Stimulated activated CD8-positive, alpha-beta memory T cell treated with anti-CD3 and anti-CD28 coated beads, Interleukin-15, amount 100 ng/mL, for 4 hours (primary cell): ENCODE measurements around the gene HMBS.
"Not testable (repeated sequence)": the region's sequence is repeated elsewhere in the genome, so short reads cannot be mapped to it uniquely, and the experiment has no call there.

ENCODE experiments used
- DNase-seq, 2 donors: peaks; one replicate each; pipeline ENCODE4 v3.0.0-alpha.2; 2020; ENCODE audit warnings: low read depth in 2 of 2

Gene HMBS

DNA sequence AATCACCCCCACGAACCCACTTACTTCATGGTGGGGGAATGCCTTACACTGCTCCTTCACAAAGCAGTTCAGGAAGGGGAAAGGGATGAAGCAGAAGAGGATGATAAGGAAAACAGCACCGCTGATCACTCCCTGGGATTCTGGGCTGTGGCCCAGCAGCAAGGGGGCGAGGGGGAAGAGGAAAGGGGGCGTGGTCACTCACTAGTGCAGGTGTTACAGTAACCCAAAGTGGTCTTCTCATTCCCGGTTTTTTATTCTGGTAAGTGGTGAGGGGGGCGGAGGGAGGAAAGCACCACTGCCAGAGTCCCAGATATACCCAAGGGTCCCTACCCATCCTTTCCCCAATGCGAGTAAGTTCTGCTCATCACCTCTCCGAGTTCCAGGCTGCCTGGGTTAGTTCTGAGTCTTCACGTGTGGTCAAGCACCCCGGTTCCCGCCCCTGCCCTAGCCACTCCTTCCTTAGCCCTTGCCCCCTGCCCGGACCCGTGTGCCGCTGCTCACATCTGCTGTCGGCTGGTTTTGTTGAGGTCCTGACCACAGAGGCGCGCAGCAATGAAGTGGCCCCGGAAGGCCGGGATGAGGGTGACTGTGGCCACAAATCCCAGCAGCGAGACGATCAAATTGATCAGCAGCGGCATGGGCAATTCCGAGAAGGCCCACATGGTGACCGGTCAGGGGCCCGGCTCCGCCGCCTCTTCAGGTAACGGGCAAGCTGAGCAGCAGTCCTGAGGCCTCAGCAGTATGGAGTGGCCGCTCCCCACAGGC, 16.5 kb downstream of the HMBS start:
- no peak for DNase-seq

DNA sequence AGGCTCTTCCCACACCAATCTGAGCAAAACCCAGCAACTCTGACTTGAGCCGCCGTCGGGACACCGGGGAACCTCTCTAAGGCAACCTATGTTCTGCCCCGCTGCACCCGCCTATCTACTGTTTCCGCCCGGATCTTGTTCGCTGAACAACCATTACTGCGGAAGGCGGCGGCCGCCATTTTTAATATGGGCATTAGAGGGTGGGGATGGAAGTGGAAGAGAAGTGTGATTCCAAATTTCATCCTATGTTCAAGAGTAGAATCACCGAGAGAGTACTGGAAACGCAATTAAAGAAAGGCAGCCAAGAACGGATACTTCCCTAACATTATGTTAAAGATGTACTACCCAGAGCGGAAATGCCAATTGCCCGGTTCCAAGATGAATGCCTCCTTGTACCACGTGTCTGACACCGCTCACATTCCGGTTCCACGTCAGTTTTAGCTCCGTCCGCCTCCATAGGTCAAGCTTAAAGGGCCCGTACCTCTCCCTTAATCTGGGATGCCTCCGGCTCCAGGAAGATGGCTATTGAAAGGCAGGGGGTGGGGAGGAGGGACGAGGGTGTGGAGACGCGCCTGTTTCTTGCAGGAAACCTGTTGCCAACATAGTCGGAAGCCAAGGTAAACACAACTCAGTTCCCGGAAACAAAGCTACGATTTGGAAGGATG, 17.2 kb downstream of the HMBS start, which contains the start of gene DPAGT1:
DPAGT1 (minus strand) TSS at position 95 of the 665 bp plus-strand sequence. CDS start 198 bp downstream, outside the sequence.
- peak; percentile 69 to 74 for DNase-seq

DNA sequence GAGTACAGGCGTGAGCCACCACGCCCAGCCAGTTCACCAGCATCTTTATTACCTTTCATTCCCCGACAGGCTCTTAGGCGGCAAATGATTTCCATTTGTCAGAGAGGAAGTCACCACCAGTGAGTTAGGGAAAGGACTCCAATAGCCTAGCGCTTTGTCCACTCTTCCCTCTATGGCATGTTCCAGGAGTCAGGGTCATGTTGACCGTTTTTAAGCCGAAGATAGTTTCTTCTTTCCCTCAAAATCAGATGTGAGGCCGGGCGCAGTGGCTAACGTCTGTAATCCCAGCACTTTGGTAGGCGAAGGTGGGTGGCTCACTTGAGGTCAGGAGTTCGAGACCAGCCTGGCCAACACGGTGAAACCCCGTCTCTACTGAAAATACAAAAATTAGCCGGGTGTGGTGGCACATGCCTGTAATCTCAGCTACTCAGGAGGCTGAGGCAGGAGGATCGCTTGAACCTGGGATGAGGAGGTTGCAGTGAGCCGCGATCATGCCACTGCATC, 18.5 kb downstream of the HMBS start:
- not testable (repeated sequence) for DNase-seq

DNA sequence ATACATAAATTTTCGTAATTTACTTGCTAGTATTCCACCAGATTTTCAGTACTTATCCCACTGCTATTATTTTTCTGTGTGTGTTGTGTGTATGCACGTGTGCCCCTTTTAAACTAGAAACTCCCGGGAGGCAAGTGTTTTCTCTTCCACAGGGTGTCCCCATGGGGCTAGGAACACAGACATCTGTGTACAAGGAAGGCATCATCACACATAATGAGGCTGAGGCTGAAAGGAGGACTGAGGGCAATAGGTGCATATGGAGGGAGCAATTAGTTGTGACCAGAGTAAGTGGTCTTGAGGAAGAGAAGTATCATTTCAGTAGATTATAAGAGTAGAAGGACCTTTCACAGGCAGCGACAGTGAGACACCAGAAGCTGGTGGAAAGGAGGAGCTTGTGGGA, 19.1 kb downstream of the HMBS start:
- DNase-seq = no peak

DNA sequence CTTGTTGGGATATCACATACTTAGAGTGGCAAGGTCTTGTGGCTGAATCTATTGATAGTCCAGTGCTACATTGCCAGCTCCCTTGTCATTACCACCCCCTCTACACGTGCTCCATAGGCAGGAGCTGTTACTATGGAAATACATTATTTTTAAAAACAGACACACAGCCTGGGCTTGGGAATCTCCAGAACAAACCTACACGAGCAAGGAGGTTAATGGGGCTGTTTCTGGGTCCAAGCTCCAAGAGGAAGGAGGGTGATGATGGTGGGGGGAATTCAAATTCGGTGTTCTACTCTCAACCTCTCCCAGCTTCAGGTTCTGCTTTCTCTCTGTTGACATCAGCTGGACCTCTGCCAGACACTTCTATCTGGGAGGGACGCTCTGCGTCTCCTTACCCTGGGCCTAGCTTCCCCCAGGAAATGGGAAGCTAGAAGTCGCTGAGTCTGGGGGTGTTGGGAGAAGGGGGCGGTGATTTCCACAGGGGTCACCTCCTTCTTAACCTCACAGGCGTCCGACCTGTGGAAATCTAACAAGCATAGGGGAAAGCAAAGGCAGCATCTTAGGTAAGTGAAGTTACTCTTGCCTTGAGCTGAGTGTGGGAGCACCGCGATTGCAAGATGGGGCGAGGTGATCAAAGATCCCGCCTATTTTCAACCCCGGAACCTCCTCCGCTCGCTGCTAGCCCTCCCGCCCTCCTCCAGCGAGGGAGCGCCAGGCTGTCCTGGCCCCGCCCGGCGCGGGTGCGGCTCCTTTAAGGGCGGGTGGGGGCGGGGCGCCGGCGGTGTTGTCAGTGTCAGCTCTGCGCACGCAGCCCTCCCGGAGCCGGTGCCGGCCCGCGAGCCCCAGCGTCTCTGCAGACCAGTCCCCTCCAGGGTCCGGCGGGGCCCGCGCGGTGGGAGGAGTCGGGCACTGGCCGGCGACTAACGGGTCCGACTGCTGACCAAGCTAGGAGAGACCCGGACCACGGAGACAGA, 22.2 kb downstream of the HMBS start, which contains the start of gene C2CD2L:
C2CD2L (plus strand) TSS at position 781 of the 974 bp plus-strand sequence. CDS start 398 bp downstream, outside the sequence.
- DNase-seq = peak; percentile 80 to 83

DNA sequence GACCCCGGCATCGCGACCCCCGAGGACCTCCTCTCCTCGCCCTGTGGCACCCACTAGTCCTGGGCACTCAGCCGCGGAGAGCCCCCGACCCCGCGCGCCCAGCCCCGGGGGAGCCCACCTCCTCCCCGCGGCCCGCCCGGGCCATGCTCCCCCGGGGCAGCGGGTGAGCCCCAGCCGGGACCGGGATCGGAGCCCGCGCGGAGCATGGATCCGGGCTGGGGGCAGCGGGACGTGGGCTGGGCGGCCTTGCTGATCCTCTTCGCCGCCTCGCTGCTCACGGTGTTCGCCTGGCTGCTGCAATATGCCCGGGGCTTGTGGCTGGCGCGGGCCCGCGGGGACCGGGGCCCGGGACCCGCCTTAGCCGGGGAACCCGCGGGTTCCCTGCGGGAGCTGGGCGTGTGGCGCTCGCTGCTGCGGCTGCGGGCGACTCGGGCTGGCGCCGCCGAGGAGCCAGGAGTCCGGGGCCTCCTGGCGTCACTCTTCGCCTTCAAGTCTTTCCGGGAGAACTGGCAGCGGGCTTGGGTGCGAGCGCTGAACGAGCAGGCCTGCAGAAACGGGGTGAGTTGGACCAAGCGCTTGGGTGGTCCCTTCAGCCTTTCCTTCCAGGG, 23.0 kb downstream of the HMBS start:
- DNase-seq = no peak

DNA sequence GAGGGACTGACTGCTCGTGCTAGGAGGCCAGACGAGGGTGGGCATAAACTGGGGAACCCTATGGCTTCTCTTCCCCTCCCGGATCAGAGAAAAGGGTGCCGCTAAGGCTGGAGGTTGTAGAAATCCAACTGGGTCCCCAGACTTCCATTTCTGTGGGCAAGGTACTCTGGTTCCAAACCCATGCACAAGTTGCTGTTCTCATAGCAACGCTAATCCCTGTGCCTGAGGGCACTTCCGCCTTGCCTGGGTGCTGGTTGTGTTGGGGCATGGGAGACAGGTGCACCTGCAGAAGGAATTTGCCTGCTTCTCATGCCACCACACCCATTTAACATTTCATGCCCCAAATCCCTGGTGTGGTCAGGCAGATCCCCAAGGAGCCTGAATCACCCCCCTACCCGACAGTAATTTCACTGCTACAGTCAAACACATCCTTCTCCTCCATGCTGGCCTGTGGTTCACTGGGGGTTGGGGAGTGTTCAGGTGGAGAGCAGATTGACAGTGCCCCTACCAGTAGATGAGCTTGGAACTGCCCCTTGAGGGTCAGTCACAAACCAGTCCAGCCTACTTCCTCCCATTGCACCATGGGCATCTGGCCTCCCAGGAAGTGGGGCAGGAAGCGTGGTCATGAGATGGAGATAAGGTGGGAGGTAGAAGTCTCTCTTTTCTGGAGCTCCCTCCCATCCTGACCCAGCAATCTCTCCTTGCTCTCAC, 23.6 kb downstream of the HMBS start:
- no peak for DNase-seq

DNA sequence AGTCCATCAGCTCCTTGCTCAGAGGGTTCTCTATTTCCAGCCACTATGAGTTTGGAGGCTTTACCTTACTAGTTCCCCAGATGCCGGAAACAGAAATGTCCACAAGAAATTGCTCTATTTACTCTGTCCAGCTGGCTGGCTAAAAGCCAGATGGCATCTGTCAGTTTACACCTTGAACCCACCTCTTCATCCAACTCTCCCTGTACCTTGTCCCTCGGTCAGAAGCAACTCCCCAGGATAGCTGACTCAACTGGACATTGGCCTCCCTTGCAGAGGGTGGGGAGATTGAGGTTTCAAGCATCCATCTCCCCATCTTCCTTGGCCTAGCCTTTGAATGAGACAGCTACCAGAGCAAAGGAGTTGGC, 24.2 kb downstream of the HMBS start:
- no peak for DNase-seq

DNA sequence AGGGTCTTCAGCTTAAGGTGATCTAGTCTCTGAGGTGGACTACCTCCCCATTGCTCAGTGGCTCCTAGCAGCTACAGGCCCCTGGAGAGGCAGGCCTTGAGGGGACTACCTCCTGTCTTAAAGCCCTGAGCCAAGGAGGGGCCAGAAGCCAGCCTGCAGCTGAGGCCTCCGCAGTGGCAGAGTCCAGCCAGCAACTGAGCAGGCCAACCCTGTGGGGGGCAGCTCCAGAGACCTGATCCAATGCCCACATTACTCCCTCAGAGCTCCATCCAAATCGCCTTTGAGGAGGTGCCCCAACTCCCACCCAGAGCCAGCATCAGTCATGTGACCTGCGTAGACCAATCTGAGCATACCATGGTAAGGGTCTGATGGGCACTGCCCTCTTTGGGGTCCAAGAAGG, 25.2 kb downstream of the HMBS start:
- DNase-seq = no peak

DNA sequence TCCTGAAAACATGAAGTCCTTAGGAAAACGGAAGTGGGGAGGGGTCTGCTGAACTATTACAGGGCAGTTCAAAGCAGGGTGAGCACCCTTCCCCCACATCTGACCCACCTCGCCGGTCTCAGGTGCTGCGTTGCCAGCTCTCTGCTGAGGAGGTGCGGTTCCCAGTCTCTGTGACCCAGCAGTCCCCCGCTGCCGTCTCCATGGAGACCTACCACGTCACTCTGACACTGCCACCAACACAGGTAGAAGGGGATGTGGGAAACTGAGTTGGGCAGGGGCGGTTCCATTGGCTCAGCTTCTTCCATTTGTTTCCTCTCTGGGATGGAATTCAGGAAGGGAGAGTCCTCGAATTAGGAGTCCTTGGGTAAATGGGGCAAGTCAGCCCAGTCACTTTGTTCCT, 25.8 kb downstream of the HMBS start:
- DNase-seq = no peak

DNA sequence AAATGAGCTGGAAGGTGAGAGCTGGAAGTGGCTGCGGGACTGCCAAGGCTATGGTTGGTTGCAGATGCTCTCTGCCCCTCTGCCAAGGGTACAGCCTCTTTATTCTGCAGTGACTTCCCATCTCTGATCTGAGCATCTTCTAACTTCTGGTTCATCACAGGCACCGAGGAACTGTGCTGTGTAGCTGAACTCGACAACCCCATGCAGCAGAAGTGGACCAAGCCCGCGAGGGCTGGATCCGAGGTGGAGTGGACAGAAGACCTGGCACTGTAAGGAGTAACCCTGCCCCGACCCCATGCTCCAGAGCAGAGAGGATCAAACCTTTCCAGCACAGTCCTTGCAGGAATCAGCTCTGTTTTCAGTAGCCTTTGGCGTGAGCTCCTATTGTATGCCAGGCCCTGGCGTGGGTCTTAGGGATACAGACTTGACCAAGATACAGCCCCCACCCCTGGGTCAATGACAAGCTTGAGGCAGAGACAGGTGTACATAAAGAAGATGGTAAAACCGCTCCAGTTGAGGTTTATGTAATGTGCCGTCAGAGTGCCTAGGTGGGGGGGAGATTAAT, 26.8 kb downstream of the HMBS start:
- no peak for DNase-seq

DNA sequence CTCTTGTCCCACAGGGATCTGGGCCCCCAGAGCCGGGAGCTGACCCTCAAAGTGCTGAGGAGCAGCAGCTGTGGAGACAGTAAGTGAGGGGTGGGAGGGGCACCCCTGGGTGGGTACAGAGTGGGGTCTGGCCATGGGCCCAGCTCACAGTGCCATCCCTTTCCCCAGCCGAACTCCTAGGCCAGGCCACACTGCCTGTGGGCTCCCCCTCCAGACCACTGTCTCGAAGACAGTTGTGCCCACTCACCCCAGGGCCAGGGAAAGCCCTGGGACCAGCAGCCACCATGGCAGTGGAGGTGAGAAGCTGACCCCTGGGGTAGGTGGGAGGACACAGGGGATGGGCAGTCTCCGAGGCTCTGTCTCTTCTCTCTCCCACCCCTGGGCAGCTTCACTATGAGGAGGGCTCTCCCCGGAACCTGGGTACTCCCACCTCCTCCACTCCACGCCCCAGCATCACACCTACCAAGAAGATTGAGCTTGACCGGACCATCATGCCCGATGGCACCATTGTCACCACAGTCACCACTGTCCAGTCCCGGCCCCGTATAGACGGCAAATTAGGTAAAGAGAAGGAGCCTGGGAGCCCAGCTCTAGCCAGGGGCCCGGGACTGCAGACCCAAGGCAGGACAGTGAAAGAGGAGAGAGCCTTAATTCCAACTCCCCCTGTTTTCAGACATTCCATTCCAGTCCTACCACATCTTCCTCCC, 27.8 kb downstream of the HMBS start:
- DNase-seq = no peak

DNA sequence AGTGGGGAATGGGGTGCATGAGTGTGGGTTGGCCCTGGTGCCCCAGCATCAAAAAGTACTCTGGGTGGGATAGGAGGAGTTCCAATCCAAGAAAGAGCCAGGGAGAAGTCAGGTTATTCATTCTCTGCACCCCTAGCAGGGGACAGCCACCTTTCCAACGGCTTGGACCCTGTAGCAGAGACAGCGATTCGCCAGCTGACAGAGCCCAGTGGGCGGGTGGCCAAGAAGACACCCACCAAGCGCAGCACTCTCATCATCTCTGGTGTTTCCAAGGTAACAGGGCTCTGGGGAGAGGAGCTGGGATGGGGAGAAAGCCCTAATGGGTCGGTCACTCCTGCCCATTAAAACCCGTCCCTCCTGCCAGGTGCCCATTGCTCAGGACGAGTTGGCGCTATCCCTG, 29.0 kb downstream of the HMBS start:
- no peak for DNase-seq

DNA sequence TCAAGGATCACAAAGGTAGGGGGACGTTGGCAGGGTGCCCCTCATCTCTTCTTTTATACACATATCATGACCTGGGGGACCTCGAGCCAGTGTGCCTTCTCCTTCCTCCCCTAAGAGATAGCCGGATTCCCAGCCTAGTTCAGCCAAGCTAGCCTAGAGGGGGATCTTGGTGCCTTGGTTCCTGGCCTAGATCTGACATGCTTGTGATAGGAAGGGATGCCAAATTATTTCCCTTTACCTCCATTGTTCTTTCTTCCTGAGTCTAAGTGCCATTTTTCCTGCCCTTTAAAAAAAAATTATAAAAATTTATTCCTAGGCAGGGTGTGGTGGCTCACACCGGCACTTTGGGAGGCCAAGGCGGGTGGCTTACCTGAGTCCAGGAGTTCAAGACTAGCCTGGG, 29.7 kb downstream of the HMBS start:
- no peak for DNase-seq

DNA sequence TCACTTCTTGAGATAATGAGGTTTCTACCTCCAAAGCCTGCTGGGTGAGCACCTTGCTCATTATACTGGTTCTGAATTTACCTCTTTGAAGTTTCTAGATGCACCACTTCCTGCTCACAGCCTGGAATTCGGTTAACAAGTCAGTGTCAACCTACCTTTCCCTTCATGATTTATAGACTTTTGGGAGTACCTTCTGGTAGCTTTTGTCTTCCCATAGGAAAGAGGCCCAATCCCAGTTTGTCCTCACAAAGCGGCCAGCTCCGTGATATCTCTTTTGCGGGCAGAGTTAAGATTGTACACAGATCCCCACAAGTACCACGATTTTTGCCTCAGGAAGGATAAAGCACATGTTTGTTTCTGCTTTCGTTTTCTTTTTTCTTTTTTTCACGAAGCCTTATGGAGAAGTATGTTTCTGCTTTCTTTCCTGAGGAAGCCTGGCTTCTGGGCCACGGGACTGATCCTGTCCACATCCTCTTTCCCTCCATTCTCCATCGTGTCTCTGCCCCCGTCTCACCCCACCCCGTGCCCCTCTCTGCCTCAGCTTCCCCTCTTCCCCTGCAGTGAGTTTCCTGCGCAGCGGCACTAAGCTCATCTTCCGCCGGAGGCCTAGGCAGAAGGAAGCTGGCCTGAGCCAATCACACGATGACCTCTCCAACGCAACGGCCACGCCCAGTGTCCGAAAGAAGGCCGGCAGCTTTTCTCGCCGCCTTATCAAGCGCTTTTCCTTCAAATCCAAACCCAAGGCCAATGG, 31.0 kb downstream of the HMBS start:
- no peak for DNase-seq

DNA sequence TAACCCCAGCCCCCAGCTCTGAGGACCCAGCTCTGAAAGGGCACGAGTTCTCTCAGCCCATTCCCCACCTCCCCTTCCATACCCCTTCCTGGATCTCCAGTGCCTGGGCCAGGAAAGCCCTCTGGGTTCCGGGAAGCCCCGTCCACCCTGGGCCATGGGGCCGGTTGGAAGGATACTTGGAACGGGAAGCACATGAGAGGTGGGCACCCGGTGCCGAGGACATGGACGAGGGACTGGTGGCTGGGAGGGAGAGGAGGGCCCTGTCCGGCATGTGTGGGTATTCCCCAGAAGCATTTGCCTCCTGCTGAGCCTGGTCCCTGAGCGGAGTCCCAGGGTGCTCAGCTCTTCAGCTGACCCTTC, 31.5 kb downstream of the HMBS start:
- no peak for DNase-seq

DNA sequence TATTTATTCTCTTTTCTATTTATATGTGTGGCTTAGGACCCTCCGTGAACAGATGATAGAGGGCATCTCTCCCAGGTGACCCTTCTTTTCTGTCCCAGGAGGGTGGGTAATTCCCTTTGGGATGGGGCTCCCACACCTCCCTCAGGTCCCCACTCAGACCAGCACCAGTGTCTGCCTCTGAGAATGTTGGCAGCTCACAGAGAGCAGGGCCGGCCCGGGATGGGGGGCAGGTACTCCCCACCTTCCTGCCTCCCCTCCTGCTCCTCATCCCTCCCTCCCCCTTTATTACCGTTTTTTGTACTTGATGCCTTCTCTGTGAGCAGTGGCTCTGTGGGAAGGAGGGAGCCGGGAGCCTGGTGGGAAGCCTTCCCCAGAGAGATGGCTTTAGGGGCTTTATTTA, 31.9 kb downstream of the HMBS start:
- no peak for DNase-seq

DNA sequence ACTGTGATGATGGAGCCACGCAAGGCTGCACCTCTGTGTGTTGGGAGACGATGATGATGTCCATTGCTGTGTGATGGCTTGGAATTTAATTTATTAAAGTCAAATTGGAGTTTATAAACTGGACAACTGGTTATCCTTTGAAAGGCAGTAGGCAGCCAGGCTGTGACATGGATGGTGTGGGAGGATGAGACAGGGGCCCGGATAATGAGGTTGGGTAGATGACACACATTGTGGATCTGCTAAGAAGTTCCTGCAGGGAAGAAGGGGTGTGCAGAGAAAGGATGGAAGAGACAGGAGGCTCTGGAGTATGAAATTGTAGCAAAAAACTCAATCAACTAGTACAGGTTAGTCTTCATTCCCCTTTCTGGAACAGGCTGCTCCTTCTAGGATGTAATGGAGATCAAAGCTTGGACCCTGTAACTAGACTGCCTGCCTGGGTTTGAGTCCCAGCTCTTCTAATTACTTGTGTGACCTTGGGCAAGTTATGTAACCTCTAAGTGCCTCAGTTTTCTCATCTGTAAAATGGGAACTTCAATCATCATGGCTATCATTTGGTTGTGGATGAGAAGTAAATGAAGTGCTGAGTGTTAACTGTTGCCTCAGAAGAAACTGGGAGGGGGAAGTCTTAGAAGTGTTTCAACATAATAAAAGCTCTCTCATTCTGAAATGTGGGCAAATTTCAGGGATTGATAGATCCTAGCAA, 32.5 kb downstream of the HMBS start:
- no peak for DNase-seq

DNA sequence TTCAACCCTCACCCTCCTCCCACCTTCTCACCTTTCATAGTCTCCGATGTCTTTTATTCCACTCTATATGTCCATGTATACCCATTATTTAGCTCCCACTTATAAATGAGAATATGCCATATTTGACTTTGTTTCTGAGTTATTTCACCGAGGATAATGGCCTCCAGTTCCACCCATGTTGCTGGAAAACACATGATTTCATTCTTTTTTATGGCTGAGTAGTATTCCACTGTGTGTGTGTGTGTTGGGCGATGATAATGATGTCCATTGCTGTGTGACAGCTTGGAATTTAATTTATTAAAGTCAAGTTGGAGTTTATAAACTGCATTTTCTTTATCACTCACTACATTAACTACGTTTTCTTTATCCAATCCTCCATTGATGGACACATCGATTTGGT, 33.5 kb downstream of the HMBS start:
- no peak for DNase-seq
